Esophagus muscularis mucosa (tissue), 3 donors: ENCODE results near the gene ADGRV1.

Source experiments
- CTCF ChIP-seq, 3 experiments: fragments of 200-600 bp in 2 of 3; fragments of 450-650 bp in 1 of 3; sonication (generic) in 2 of 3; IDR thresholded peaks; one replicate each; pipeline ENCODE4 v1.5.1; 2017 to 2019; ENCODE audit warnings: antibody characterized with exemption in 3 of 3, mild to moderate bottlenecking in 2 of 3, moderate library complexity in 1 of 3
- EP300 ChIP-seq: sonication (generic); formaldehyde crosslinking; IDR thresholded peaks from one replicate; pipeline ENCODE4 v1.6.1; 2017; ENCODE audit warnings: antibody characterized with exemption

- no peak for TF ChIP-seq CTCF (IDR thresholded peaks at IDR 0.05)
- TF ChIP-seq EP300, result no peak
These were observed 605.8 kb downstream of the ADGRV1 start for GRCh38 chr5:91164424-91164823.
